ENCODE results near the gene PREX1.
"Not testable (repeated sequence)": the region's sequence is repeated elsewhere in the genome, so short reads cannot be mapped to it uniquely, and the experiment has no call there.

The PREX1 gene

GRCh38 chr20:48614593-48615274 lies 213.1 kb downstream of the PREX1 start:
- DNase-seq, result no peak

- DNase-seq, result no peak
Observed at GRCh38 chr20:48613926-48614325, 213.9 kb downstream of the PREX1 start.

GRCh38 chr20:48612335-48612734 lies 215.5 kb downstream of the PREX1 start:
- no peak for DNase-seq

DNA sequence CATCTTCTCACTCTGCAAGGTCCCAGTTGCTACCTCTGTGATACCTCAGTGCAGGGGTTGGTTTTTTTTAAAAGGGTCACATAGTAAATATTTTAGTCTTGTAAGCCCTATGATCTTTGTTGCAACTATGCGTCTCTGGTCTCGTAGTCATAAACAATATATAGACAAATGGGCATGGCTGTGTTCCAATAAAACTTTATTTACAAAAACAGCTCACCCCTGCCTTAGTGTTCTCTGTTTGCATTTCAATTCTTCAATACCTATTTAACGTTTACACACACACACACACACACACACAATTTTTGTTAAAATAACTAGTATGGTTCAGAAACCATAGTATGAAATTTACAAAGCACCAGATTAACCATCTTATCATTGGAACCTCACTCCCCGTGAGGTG lies 216.8 kb downstream of the PREX1 start:
- DNase-seq, result no peak

DNA sequence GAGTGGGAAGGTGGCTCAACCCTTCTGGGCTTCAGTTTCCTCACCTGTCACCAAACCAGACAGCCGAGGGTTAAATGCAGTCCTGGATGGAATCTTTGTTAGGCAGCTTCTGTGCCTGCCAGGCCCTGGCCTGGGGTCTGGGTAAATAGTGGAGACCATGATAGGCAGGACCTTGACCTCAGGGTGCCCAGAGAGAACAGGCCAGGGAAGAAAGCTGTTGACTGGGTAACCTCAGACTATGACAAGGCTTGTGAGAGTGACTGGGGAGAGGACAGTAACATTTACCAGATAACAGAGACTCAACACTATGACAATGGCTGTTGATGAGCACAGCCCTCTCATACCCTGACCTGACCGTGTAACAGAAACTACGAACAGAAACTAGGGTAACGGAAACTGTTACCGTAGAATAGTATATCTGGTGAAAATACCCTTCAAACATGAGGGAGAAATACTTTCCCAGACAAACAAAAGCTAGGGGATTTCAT lies 218.3 kb downstream of the PREX1 start:
- DNase-seq, result no peak

GRCh38 chr20:48608756-48609155 lies 219.0 kb downstream of the PREX1 start:
- DNase-seq, result no peak

GRCh38 chr20:48607544-48607865 lies 220.3 kb downstream of the PREX1 start:
- DNase-seq, result no peak

DNA sequence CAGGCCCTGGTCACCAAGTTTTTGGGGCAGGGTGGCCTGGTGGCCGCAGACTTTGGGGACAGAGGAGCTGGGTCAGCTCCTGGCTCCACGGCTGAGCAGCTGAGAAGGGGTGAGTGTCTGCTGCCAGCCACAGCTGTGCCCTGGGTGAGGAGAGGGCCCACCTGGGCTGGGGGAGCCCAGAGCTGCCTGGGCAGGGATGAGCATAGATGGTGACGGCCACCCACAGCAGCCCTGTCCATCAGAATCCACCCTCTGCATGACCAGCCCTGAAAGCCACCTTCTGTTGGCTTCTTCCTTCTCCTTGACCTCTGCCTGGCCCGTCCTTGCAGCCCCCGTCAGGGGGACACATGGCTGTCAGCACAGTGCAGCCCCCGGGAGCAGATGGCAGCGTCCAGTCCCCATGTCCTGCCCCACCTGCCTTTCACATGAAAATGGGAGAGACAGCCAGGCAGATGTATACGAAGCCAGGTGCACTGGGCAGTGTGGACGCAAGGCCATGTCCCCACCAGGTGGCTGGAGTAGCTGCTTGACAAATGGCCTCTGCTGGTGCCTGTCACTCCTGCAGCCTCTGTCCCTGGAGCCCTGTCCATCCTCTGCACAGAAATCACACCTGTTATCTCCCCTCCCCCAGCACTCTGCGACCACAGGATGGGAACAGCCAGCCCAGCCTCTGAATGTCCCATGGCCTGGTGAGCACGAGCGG lies 220.8 kb downstream of the PREX1 start:
- DNase-seq, result no peak

GRCh38 chr20:48606172-48606840 lies 221.5 kb downstream of the PREX1 start:
- DNase-seq, result no peak

GRCh38 chr20:48605364-48606171 lies 222.2 kb downstream of the PREX1 start:
- no peak for DNase-seq

- DNase-seq, result no peak
Observed at GRCh38 chr20:48604936-48605335, 222.9 kb downstream of the PREX1 start.

DNA sequence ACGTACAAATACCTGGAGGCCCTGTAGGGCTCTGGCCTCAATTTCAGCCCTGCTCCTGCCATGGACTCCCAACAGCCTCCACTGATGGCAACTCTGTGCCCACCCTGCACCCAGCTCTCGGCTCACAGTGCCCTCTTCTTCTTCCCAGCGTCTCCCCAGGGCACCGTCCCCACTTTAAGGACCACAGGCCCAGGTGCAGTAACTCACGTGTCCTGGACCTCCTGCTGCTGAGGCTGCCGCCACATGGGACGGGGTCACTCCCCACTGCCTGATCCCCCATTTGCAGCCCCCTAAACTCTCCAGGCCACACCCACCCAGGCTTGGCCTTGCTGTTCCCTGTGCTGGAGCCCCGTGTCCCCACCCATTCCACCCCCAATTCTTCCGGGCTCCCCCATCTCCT lies 223.4 kb downstream of the PREX1 start:
- DNase-seq, result no peak

GRCh38 chr20:48603819-48604405 lies 223.9 kb downstream of the PREX1 start:
- no peak for DNase-seq

GRCh38 chr20:48603116-48603818 lies 224.5 kb downstream of the PREX1 start:
- no peak for DNase-seq

DNA sequence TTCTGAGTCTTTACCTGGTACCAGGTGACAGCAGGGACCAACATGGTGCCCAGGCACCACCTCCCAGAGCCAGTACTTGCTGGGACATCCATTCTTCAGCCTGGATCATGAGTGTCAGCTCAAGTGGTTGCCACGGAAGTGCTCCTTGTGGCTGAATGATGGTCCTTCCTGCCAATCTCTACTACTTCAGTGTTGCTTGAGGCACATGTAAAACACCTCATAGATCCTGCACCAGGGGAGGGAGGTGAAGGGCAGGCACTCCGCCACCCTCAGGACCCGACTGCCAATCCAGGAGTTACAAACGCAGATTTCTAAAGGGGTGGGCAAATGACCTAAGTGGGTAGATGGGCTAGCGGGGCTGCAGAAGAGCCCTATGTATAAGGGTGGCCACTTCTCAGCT lies 226.0 kb downstream of the PREX1 start:
- DNase-seq, result no peak

GRCh38 chr20:48600470-48600945 lies 227.3 kb downstream of the PREX1 start:
- DNase-seq, result no peak

DNA sequence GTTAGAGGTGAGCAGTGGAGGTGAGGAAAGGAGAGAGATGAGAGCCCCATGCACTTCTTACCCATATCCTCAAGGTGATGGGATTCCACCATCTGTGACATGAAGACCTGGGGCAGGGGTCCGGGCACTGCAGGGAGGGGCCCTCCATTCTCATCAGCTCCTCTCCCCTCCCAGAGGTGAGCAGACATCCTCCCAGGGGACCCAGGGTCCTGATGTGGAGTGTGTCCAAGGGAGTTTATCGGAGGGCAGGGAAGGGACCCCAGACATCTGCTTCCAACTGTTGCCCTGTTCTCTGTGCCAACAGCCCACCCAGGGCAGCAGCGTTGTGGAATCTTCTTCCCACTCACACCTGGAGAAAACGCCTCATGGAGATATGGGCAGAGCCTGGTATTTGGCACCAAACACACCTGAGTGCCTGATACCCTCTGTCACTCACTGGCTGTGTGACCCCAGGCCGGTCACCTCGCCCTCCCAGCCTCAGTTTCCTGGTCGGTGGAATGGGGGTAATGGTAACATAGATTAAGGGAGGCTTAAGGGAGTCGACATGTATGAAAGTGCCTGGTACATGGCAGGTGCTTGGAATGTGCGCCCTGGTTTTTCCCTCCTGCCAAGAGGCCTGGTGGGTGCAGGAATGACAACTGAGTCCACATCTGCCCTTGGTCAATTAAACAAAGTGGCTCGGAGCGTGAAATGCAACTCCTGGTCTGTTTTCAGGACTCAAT lies 227.9 kb downstream of the PREX1 start:
- DNase-seq, result no peak

DNA sequence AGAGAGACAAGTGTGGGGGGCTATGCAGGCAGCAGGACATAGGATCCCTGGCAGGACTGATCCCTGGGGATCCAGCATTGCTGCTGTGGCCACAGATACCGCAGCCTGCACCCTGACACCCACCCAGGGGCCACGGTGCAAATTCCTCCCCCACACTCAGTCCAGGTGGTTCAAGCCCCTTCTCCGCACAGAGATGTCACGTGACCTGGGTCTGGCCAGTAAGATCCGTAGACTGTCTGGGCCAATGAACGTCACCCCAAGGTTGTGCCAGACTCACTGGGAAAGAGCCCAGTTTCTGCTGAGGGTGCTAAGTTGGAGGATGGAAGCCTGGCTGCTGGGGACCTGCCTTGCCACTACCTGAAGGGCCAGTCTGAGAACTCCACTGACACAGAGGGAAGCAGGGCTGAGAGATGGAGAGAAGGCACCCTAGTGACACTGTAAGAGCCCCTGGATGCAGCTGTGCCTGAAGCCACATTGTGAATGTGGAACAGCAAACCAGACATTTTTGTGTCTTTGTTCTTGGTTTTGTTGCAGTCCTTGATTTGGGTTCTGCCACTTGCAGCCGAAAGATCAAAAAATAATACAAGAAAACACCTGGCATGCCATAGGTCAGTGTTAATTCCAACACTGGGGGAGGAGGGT lies 228.6 kb downstream of the PREX1 start:
- no peak for DNase-seq

DNA sequence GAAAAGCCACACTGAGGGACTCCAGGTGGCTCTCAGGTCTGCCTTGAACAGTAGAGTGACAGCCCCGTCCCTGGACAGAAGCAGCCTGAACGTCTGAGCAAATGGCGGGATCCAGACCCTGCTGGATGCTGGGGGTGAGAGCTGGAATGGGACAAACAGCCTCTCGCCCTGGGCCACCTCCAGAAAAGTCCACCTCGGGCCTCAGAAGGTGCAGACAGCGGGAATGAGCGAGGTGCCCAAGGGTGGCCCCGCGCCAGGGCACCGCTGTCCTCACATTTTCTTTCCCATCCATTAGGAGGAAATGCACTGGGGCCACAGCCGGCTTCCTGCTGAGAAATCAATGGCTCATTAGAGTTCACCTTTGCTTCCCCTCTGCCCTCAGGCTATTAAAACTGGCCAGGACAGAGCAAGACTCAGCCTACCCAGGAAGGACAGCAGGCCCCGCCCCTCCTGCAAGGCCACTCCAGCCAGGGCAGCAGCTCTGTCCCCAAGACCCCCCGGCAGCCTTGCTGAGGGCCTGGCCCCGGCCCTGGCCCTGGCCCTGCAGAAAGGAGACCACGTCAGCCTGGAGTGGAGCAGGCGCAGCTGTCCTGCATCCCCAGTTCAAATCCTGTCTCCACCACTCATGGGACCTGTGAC lies 229.4 kb downstream of the PREX1 start:
- not testable (repeated sequence) for DNase-seq

Measured in NCI-H510A treated with DMSO at 0.1 percent for 48 hours (cell line).